Stimulated activated CD8-positive, alpha-beta memory T cell treated with anti-CD3 and anti-CD28 coated beads, Interleukin-12 subunit alpha, Interleukin-12 subunit beta, amount 100 ng/mL, for 24 hours (primary cell): Measurements from ENCODE around the gene CLIP3.
A peak's percentile ranks its signal among the peaks of the same experiment; 100 is the strongest.
"Not testable (repeated sequence)": the region's sequence is repeated elsewhere in the genome, so short reads cannot be mapped to it uniquely, and the experiment has no call there.

Source experiments
- DNase-seq: peaks from one replicate; pipeline ENCODE4 v3.0.0-alpha.2; 2020; ENCODE audit errors: extremely low read depth

CLIP3 gene

DNA sequence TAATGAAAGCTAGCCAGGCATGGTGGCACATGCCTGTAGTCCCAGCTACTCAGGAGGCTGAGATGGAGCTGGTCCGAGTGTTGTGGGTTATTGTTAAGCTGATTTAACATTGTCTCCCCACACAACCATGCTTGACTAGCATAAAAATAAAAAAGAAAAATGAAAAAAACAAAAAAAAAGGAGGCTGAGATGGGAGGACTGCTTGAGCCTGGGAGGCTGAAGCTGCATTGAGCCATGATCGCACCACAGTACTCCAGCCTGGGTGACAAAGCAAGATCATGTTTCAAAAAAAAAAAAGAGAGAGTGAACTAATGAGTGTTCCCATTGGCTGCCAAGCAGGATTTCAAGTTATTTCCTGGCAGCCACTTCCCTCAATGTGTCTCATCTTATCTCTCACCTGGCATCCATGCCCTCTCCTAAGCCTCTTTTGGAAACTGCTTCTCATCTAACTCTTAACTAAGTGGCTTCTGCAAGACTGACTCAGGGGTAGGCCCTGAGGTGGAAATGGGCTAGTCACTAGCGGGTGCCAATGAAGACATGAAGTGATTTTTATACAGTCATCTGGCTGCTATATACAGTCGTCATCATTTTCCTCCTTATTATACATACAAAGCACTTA lies 16.5 kb upstream of the CLIP3 start:
- no peak for DNase-seq

DNA sequence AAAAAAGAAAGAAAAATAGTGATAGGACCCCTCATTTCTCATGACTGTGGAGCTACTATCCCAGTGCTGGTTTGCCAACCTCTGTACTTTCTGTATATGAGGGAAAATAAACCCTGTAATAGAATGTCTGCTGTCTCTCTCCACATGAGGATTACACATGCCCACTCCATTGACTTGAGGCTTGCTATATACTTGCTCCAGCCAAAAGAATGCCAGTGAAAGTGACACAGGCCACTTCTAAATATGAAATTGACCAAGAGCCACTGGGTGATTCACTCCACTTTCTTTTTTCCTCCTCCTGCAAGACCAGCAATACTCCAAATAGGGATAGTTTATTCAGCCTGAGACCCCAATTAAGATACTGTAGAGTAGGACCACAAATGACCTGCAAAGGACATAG lies 15.2 kb upstream of the CLIP3 start:
- no peak for DNase-seq

DNA sequence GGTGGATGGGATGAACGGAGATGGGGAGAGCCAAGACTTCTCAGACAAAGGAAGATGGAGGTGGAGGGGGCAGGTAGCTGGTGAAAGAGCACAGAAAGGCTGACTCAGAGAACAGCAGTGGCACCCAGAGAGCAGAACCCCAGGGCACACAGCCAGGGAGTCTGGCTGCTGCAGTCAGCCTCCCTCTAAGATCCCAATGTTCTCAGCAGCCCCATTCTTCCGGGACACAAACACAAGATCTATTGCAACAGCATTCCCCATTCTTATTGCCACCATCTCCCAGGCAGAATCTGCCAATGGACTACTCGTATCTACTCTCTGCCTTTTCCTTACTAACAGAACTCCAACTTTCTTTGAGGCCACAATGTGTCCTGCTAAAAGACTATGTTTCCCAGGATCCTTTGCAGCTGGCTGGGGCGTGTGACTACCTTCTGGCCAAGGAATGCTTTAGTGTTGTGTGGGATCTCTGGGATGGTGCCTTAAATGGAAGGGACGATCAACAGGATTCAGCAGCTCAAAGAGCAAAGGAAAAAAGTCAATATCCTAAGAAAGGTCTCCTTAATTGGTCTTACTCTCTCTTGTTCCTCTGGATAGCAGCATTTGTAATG lies 13.9 kb upstream of the CLIP3 start:
- no peak for DNase-seq

- no peak for DNase-seq
These were observed 11.3 kb upstream of the CLIP3 start for GRCh38 chr19:36043952-36044351.

GRCh38 chr19:36041831-36042230 lies 9.2 kb upstream of the CLIP3 start:
- DNase-seq = no peak

DNA sequence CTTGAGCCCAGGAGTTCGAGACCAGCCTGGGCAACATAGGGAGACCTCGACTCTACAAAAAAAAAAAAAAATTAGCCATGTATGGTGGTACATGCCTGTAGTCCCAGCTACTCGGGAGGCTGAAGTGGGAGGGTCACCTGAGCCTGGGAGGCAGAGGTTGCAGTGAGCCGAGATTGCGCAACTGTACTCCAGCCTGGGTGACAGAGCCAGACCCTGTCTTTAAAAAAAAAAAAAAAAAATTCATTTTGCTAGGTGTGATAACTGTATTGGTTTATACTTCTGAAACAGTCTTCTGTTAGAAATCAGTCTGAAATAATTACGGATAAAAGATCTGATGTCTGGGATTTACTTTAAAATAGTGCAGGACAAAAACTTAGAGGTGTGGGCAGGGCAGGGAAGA lies 8.4 kb upstream of the CLIP3 start:
- not testable (repeated sequence) for DNase-seq

GRCh38 chr19:36040495-36040894 lies 7.8 kb upstream of the CLIP3 start:
- DNase-seq = no peak

GRCh38 chr19:36031308-36031707 lies 1.4 kb downstream of the CLIP3 start:
- DNase-seq = no peak

- DNase-seq = no peak
These were observed 2.2 kb downstream of the CLIP3 start for GRCh38 chr19:36030264-36031148.

DNA sequence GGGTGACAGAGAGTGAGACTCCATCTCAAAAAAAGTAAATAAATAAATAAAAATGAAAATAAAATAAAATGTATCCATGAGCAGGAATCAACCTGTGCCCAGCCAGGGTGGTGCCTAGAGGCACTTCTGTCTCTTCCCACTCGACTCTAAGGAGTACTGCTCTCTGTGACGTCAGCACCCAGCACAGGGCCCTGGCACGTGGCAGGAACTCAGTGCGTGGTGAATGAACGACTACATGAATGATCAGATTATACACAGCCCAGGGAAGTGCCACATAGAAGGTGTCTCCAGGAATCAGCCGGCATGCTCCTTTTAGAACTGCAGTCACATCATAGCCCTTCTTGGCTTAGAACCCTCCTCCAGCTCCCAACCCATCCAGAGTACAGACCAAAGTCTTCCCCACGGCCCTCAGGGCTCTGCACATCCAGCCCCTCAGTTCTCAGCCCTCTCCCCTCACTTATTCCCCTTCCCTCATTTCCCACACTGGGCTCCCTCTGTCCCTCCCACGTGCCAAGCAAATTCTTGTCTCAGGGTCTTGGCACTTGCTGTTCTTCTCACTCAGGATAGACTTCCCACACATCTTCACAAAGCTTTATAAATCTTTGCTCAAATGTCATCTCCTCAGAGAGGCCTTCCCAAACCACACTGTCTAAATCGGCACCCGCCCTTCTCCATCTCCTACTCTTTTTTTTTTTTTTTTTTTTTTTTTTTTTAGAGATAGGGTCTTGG lies 4.2 kb downstream of the CLIP3 start:
- DNase-seq = no peak

- no peak for DNase-seq
These were observed 5.0 kb downstream of the CLIP3 start for GRCh38 chr19:36027696-36028095.

GRCh38 chr19:36026091-36026876 lies 6.4 kb downstream of the CLIP3 start:
- no peak for DNase-seq

GRCh38 chr19:36025541-36025940 lies 7.1 kb downstream of the CLIP3 start:
- DNase-seq = no peak

- no peak for DNase-seq
These were observed 9.2 kb downstream of the CLIP3 start for GRCh38 chr19:36023432-36023831.

GRCh38 chr19:36019061-36019670 lies 13.5 kb downstream of the CLIP3 start:
- DNase-seq = no peak

- peak; percentile 100 for DNase-seq
These were observed 18.4 kb downstream of the CLIP3 start, which contains the start of gene ALKBH6 for GRCh38 chr19:36014012-36014924. ALKBH6 (minus strand) TSS chr19:36014213; CDS start chr19:36013397, 816 bp downstream.

DNA sequence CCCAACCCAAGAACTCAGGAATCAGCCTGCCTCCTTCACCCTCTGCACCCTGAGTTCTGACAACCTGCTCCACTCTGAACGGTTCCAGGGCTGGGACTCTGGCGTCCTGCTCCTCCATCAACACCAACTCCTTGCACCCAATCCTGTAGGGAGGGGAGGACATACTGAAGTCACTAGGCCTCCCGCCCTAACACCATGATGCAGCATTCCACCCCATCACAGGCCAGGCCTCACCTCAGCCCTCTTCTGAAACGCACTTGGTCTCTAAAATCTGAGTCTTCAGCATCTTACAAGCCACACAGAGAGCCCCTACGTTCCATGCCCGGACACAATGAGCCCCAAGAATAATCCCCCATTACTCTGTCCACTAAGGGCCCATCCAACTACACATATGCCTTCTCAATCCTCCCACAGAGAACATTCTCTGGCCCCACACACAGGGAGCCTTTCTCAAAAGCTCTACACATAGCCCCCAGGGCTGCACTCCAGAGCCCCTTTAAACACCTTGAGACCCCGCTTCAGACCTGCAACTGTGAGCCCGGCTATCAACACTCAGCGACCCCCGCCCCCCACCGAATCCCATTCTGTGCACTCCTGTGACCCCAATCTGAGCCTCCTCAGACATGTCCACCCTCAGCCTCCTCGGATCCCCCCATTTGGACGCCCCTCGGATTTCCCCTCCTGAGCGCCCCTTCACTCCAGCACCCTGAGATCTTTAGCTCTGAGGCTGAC lies 19.2 kb downstream of the CLIP3 start:
- DNase-seq = no peak

DNA sequence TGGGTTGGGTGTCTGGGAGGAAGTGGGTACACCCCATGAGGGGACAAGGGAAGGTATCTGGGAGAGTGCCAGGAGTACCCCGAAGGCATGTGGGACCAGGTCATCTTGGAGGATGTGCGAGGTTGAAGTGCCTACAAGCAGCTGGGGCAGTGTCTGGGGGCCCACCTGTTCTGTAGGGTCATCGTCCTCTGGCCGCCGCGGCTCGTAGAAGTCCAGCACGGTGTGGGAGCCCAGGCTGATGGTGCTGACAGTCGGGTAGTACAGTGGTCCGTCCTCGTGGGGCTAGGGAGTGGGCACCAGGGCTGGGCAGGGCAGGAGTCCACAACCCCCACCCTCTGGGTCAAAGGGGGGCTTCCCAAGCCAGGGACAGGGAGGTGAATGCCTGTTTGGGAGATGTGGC lies 22.3 kb downstream of the CLIP3 start:
- no peak for DNase-seq
